HEK293 (cell line): ENCODE measurements around the gene CCSER2.

Source experiments
- CTCF ChIA-PET: fragments of 350-600 bp; formaldehyde crosslinking; extraction: SDS; loops from one replicate; lab custom pipeline; 2021; ENCODE audit warnings: antibody characterized with exemption; lab: Yijun Ruan, JAX
- POLR2A ChIA-PET: fragments of 300-600 bp; formaldehyde crosslinking; extraction: SDS; loops from one replicate; lab custom pipeline; 2020; ENCODE audit warnings: antibody characterized with exemption, inconsistent platforms; lab: Yijun Ruan, JAX
- H3K27ac ChIP-seq: fragments of 200-500 bp; sonication (Bioruptor generic); 2 replicates; pipeline ENCODE4 v1.5.1; 2014; ENCODE audit warnings: low read depth, low read length, control low read depth, inconsistent platforms; ENCODE audit errors: extremely low read depth
- H3K36me3 ChIP-seq, 2 experiments: fragments of 200-500 bp in 1 of 2; sonication (Bioruptor generic) in 1 of 2; 1 replicate in 1 of 2; 2 replicates in 1 of 2; pipeline ENCODE4 v1.5.1; 2014 to 2017; ENCODE audit warnings: inconsistent platforms in 2 of 2, low read length in 2 of 2; ENCODE audit not compliant: control insufficient read depth in 2 of 2, insufficient read depth in 1 of 2
- H3K4me1 ChIP-seq: fragments of 200-500 bp; sonication (Bioruptor generic); 2 replicates; pipeline ENCODE4 v1.5.1; 2014; ENCODE audit warnings: mild to moderate bottlenecking, low read length, inconsistent platforms; ENCODE audit not compliant: control insufficient read depth, insufficient read depth
- H3K4me3 ChIP-seq: 2 replicates; pipeline ENCODE4 v1.5.1; 2011; ENCODE audit warnings: low read depth, mild to moderate bottlenecking, control low read depth, low read length, moderate library complexity
- H3K9me3 ChIP-seq: fragments of 200-500 bp; sonication (Bioruptor generic); 2 replicates; pipeline ENCODE4 v1.5.1; 2014; ENCODE audit warnings: low read depth, low read length, inconsistent platforms; ENCODE audit not compliant: control insufficient read depth, insufficient read depth
- CTCF ChIP-seq: fragments of 450-650 bp; formaldehyde crosslinking; IDR thresholded peaks from 2 replicates; pipeline ENCODE4 v1.5.1; 2016; ENCODE audit warnings: missing biosample characterization, missing genetic modification characterization
- KLF1 ChIP-seq: fragments of 450-650 bp; formaldehyde crosslinking; IDR thresholded peaks from 2 replicates; pipeline ENCODE4 v1.5.1; 2016; ENCODE audit warnings: missing biosample characterization, missing genetic modification characterization
- ZBTB1 ChIP-seq: fragments of 450-650 bp; formaldehyde crosslinking; IDR thresholded peaks from 2 replicates; pipeline ENCODE4 v1.5.1; 2016; ENCODE audit warnings: missing biosample characterization, missing genetic modification characterization
- ZNF132 ChIP-seq: fragments of 450-650 bp; formaldehyde crosslinking; IDR thresholded peaks from 2 replicates; pipeline ENCODE4 v1.5.1; 2017; ENCODE audit warnings: missing biosample characterization, missing genetic modification characterization, borderline replicate concordance
- ZNF19 ChIP-seq: fragments of 450-650 bp; formaldehyde crosslinking; IDR thresholded peaks from 2 replicates; pipeline ENCODE4; 2016; ENCODE audit warnings: missing biosample characterization, missing genetic modification characterization, low read depth
- ZNF2 ChIP-seq: fragments of 450-650 bp; formaldehyde crosslinking; IDR thresholded peaks from 2 replicates; pipeline ENCODE4 v1.5.1; 2016; ENCODE audit warnings: missing biosample characterization, missing genetic modification characterization
- ZNF350 ChIP-seq: fragments of 450-650 bp; formaldehyde crosslinking; IDR thresholded peaks from 2 replicates; pipeline ENCODE4 v1.5.0; 2017; ENCODE audit warnings: missing biosample characterization, mild to moderate bottlenecking, missing genetic modification characterization
- ZNF544 ChIP-seq: fragments of 450-650 bp; formaldehyde crosslinking; IDR thresholded peaks from 2 replicates; pipeline ENCODE4 v1.5.0; 2017; ENCODE audit warnings: missing biosample characterization, missing genetic modification characterization
- ZNF654 ChIP-seq: fragments of 450-650 bp; formaldehyde crosslinking; IDR thresholded peaks from 2 replicates; pipeline ENCODE4 v1.5.1; 2016; ENCODE audit warnings: low read depth, missing biosample characterization, missing genetic modification characterization
- ZNF664 ChIP-seq: fragments of 450-650 bp; formaldehyde crosslinking; IDR thresholded peaks from 2 replicates; pipeline ENCODE4 v1.5.1; 2016; ENCODE audit warnings: missing biosample characterization, missing genetic modification characterization
- ZSCAN23 ChIP-seq: fragments of 450-650 bp; formaldehyde crosslinking; IDR thresholded peaks from 2 replicates; pipeline ENCODE4 v1.5.1; 2016; ENCODE audit warnings: missing biosample characterization, missing genetic modification characterization
- ZSCAN30 ChIP-seq: fragments of 450-650 bp; IDR thresholded peaks from 2 replicates; pipeline ENCODE4 v1.5.1; 2018; ENCODE audit warnings: missing biosample characterization, mild to moderate bottlenecking, missing genetic modification characterization, moderate library complexity
- TF ChIP-seq, protein P1 (sequence below): fragments of 450-650 bp; formaldehyde crosslinking; IDR thresholded peaks from 2 replicates; pipeline ENCODE4 v1.5.1; 2016; ENCODE audit warnings: missing biosample characterization, missing genetic modification characterization
- TF ChIP-seq, protein P2 (sequence below): fragments of 450-650 bp; formaldehyde crosslinking; IDR thresholded peaks from 2 replicates; pipeline ENCODE4 v1.5.1; 2017; ENCODE audit warnings: missing biosample characterization, missing genetic modification characterization
- TF ChIP-seq, protein P3 (sequence below): fragments of 450-650 bp; formaldehyde crosslinking; IDR thresholded peaks from 2 replicates; pipeline ENCODE4 v1.5.1; 2016; ENCODE audit warnings: missing biosample characterization, missing genetic modification characterization

The CCSER2 gene

DNA sequence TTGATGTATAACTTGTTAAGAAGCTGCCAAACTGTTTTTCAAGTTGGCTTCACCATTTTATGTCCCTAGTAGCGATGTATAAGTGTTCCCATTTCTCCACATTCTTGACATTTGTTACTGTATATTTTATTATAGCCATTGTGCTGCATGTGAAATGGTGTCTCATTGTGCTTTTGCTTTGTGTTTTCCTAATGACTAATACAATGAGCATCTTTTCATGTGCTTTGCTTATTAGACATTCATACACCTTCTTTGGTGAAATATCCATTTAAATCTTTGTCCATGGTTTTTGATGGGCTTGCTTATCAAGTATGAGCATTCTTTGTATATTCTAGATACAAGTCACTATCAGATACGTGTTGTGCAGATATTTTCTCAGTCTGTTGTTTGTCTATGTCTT lies 203.0 kb downstream of the CCSER2 start:
- POLR2A ChIA-PET = no interaction called here
- Histone ChIP-seq H3K27ac (no peak overlapping the region), H3K9me3 (no peaks in the 10 kb centered on the region), H3K36me3 (no peaks in the 10 kb centered on the region), H3K4me1 (no peaks in the 10 kb centered on the region), H3K4me3 (no peak overlapping the region)
- CTCF ChIA-PET = interaction anchor here (0.6 to 2.8 kb wide), 6 partner anchors 23 to 573 kb away, joined by 3 to 11 read pairs (median 4); no protein-coding TSS in a partner anchor
- TF ChIP-seq ZNF19 (tag by site-specific recombination) (no peak), ZNF2 (tag by site-specific recombination) (no peak), ZNF544 (tag by site-specific recombination) (no peak), ZNF350 (tag by site-specific recombination) (no peak), ZNF664 (tag by site-specific recombination) (no peak), ZBTB1 (tag by site-specific recombination) (no peak), ZNF132 (tag by site-specific recombination) (no peak), ZSCAN23 (tag by site-specific recombination) (no peak)
- TF ChIP-seq, protein P1, sequence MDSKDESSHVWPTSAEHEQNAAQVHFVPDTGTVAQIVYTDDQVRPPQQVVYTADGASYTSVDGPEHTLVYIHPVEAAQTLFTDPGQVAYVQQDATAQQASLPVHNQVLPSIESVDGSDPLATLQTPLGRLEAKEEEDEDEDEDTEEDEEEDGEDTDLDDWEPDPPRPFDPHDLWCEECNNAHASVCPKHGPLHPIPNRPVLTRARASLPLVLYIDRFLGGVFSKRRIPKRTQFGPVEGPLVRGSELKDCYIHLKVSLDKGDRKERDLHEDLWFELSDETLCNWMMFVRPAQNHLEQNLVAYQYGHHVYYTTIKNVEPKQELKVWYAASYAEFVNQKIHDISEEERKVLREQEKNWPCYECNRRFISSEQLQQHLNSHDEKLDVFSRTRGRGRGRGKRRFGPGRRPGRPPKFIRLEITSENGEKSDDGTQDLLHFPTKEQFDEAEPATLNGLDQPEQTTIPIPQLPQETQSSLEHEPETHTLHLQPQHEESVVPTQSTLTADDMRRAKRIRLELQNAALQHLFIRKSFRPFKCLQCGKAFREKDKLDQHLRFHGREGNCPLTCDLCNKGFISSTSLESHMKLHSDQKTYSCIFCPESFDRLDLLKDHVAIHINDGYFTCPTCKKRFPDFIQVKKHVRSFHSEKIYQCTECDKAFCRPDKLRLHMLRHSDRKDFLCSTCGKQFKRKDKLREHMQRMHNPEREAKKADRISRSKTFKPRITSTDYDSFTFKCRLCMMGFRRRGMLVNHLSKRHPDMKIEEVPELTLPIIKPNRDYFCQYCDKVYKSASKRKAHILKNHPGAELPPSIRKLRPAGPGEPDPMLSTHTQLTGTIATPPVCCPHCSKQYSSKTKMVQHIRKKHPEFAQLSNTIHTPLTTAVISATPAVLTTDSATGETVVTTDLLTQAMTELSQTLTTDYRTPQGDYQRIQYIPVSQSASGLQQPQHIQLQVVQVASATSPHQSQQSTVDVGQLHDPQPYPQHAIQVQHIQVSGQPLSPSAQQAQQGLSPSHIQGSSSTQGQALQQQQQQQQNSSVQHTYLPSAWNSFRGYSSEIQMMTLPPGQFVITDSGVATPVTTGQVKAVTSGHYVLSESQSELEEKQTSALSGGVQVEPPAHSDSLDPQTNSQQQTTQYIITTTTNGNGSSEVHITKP (tag by site-specific recombination) = no peak
- TF ChIP-seq, protein P2, sequence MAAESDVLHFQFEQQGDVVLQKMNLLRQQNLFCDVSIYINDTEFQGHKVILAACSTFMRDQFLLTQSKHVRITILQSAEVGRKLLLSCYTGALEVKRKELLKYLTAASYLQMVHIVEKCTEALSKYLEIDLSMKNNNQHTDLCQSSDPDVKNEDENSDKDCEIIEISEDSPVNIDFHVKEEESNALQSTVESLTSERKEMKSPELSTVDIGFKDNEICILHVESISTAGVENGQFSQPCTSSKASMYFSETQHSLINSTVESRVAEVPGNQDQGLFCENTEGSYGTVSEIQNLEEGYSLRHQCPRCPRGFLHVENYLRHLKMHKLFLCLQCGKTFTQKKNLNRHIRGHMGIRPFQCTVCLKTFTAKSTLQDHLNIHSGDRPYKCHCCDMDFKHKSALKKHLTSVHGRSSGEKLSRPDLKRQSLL (tag by site-specific recombination) = no peak

DNA sequence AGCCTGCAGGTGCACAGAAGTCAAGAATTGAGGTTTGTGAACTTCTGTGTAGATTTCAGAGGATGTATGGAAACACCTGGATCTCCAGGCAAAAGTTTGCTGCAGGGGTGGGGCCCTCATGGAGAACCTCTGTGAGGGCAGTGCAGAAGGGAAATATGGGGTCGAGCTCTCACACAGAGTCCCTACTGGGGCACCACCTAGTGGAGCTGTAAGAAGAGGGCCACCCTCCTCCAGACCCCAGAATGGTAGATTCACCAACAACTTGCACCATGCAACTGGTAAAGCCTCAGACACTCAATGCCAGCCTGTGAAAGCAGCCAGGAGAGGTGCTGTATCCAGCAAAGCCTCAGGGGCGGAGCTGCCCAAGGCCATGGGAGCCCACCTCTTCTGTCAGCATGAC lies 205.8 kb downstream of the CCSER2 start:
- H3K9me3 ChIP-seq = no peaks in the 10 kb centered on the region
- H3K4me1 ChIP-seq = no peaks in the 10 kb centered on the region
- no peaks in the 10 kb centered on the region for H3K36me3 ChIP-seq
- no peak overlapping the region for H3K27ac ChIP-seq
- TF ChIP-seq, protein P3, sequence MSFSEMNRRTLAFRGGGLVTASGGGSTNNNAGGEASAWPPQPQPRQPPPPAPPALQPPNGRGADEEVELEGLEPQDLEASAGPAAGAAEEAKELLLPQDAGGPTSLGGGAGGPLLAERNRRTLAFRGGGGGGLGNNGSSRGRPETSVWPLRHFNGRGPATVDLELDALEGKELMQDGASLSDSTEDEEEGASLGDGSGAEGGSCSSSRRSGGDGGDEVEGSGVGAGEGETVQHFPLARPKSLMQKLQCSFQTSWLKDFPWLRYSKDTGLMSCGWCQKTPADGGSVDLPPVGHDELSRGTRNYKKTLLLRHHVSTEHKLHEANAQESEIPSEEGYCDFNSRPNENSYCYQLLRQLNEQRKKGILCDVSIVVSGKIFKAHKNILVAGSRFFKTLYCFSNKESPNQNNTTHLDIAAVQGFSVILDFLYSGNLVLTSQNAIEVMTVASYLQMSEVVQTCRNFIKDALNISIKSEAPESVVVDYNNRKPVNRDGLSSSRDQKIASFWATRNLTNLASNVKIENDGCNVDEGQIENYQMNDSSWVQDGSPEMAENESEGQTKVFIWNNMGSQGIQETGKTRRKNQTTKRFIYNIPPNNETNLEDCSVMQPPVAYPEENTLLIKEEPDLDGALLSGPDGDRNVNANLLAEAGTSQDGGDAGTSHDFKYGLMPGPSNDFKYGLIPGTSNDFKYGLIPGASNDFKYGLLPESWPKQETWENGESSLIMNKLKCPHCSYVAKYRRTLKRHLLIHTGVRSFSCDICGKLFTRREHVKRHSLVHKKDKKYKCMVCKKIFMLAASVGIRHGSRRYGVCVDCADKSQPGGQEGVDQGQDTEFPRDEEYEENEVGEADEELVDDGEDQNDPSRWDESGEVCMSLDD (tag by site-specific recombination) = no peak
- 0 out of 2 replicates have a peak, but pooled peaks have one; percentile 11 for TF ChIP-seq ZNF654 (tag by site-specific recombination)
- POLR2A ChIA-PET = no interaction called here
- no peak overlapping the region for H3K4me3 ChIP-seq
- CTCF ChIA-PET = interaction anchor here (0.6 to 10.3 kb wide), 7 partner anchors 102 to 278 kb away, joined by 3 to 291 read pairs (median 4); no protein-coding TSS in a partner anchor

- no peak overlapping the region for H3K27ac ChIP-seq
- H3K9me3 ChIP-seq = no peaks in the 10 kb centered on the region
- ChIA-PET POLR2A (no interaction called here), CTCF (interaction anchor here (0.5 to 10.3 kb wide), 64 partner anchors 9 to 473 kb away, joined by 3 to 291 read pairs (median 5); no protein-coding TSS in a partner anchor)
- no peak overlapping the region for H3K4me3 ChIP-seq
- H3K36me3 ChIP-seq = no peaks in the 10 kb centered on the region
- H3K4me1 ChIP-seq = no peaks in the 10 kb centered on the region
- TF ChIP-seq CTCF (tag by site-specific recombination) (peak; percentile 66), ZSCAN30 (0 out of 2 replicates have a peak, but pooled peaks have one; percentile 11), ZNF654 (tag by site-specific recombination) (peak; percentile 96), ZNF664 (tag by site-specific recombination) (peak; percentile 69; the same call in 1 of the 2 replicates), KLF1 (tag by site-specific recombination) (no peak)
- TF ChIP-seq, protein P1 (tag by site-specific recombination) = 0 out of 2 replicates have a peak, but pooled peaks have one; percentile 30
Observed at GRCh38 chr10:84537447-84537931, 209.1 kb downstream of the CCSER2 start.
